Measurements from ENCODE around the gene ZG16.

GRCh38 chr16:29745121-29745852 is 32.8 kb upstream of the ZG16 start:
- TF ChIP-seq, protein P1, sequence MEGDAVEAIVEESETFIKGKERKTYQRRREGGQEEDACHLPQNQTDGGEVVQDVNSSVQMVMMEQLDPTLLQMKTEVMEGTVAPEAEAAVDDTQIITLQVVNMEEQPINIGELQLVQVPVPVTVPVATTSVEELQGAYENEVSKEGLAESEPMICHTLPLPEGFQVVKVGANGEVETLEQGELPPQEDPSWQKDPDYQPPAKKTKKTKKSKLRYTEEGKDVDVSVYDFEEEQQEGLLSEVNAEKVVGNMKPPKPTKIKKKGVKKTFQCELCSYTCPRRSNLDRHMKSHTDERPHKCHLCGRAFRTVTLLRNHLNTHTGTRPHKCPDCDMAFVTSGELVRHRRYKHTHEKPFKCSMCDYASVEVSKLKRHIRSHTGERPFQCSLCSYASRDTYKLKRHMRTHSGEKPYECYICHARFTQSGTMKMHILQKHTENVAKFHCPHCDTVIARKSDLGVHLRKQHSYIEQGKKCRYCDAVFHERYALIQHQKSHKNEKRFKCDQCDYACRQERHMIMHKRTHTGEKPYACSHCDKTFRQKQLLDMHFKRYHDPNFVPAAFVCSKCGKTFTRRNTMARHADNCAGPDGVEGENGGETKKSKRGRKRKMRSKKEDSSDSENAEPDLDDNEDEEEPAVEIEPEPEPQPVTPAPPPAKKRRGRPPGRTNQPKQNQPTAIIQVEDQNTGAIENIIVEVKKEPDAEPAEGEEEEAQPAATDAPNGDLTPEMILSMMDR (conservative IDR thresholded peaks at IDR 0.05; ENCODE audit: low read depth in 2 of 2), result no peak
- TF ChIP-seq POLR2AphosphoS5 (IDR thresholded peaks at IDR 0.05; ENCODE audit: low read depth) (no peak), EZH2phosphoT487 (IDR thresholded peaks at IDR 0.05; ENCODE audit: unreplicated experiment) (no peak), EZH2 (IDR thresholded peaks at IDR 0.05; ENCODE audit: low read depth, unreplicated experiment) (no peak), ZNF114 (CRISPR knock-in tag; IDR thresholded peaks at IDR 0.05) (no peak), CREB1 (CRISPR knock-in tag; IDR thresholded peaks at IDR 0.05; ENCODE audit: low read depth) (no peak), JUNB (IDR thresholded peaks at IDR 0.05; ENCODE audit: unreplicated experiment) (no peak), ETS1 (IDR thresholded peaks at IDR 0.05) (no peak)
- TF ChIP-seq, protein P2, sequence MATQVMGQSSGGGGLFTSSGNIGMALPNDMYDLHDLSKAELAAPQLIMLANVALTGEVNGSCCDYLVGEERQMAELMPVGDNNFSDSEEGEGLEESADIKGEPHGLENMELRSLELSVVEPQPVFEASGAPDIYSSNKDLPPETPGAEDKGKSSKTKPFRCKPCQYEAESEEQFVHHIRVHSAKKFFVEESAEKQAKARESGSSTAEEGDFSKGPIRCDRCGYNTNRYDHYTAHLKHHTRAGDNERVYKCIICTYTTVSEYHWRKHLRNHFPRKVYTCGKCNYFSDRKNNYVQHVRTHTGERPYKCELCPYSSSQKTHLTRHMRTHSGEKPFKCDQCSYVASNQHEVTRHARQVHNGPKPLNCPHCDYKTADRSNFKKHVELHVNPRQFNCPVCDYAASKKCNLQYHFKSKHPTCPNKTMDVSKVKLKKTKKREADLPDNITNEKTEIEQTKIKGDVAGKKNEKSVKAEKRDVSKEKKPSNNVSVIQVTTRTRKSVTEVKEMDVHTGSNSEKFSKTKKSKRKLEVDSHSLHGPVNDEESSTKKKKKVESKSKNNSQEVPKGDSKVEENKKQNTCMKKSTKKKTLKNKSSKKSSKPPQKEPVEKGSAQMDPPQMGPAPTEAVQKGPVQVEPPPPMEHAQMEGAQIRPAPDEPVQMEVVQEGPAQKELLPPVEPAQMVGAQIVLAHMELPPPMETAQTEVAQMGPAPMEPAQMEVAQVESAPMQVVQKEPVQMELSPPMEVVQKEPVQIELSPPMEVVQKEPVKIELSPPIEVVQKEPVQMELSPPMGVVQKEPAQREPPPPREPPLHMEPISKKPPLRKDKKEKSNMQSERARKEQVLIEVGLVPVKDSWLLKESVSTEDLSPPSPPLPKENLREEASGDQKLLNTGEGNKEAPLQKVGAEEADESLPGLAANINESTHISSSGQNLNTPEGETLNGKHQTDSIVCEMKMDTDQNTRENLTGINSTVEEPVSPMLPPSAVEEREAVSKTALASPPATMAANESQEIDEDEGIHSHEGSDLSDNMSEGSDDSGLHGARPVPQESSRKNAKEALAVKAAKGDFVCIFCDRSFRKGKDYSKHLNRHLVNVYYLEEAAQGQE (IDR thresholded peaks at IDR 0.05; ENCODE audit: unreplicated experiment), result no peak

Measured in GM23338 (cell line).